Fibroblast of lung (primary cell): Measurements from ENCODE around the gene PFKFB4. TPM values are rescaled to one million over a fixed set of nuclear protein-coding genes. Genes with fewer than 3 reads are reported as not detected.
"Not testable (repeated sequence)": the region's sequence is repeated elsewhere in the genome, so short reads cannot be mapped to it uniquely, and the experiment has no call there.

Experiments used
- DNase-seq, 2 donors: peaks; one replicate each; pipeline versions ENCODE4 v3.0.0 to v3.0.0-alpha.2; 2010; ENCODE audit warnings: low read depth in 2 of 2
- H2AFZ ChIP-seq: 2 replicates; pipeline ENCODE4 v1.5.1; 2012; ENCODE audit warnings: low read length, control low read depth, inconsistent platforms
- H3K27ac ChIP-seq: 2 replicates; pipeline ENCODE4 v1.5.1; 2011; ENCODE audit warnings: low read length, control low read depth; ENCODE audit not compliant: insufficient read depth
- H3K27me3 ChIP-seq: 2 replicates; pipeline ENCODE4 v1.5.1; 2011; ENCODE audit warnings: mild to moderate bottlenecking, low read length; ENCODE audit not compliant: control insufficient read depth, insufficient read depth
- H3K36me3 ChIP-seq: 2 replicates; pipeline ENCODE4 v1.5.1; 2011; ENCODE audit warnings: low read length; ENCODE audit not compliant: control insufficient read depth, insufficient read depth
- H3K4me1 ChIP-seq: 2 replicates; pipeline ENCODE4 v1.5.1; 2011; ENCODE audit warnings: low read length; ENCODE audit not compliant: control insufficient read depth, insufficient read depth; ENCODE audit errors: extremely low read depth
- H3K4me2 ChIP-seq: 2 replicates; pipeline ENCODE4 v1.5.1; 2011; ENCODE audit warnings: low read length, control low read depth; ENCODE audit not compliant: insufficient read depth; ENCODE audit errors: extremely low read depth
- H3K4me3 ChIP-seq, 4 experiments: fragments of 200-600 bp in 1 of 4; sonication (generic) in 1 of 4; replicated peaks in 1 of 4; 2 replicates each; pipeline ENCODE4 v1.5.1; 2011 to 2016; ENCODE audit warnings: low read length in 4 of 4, low read depth in 3 of 4, mild to moderate bottlenecking in 3 of 4, control low read depth in 2 of 4, inconsistent platforms in 1 of 4, mixed read lengths in 1 of 4; ENCODE audit not compliant: insufficient read depth in 1 of 4; ENCODE audit errors: control extremely low read depth in 1 of 4
- H3K79me2 ChIP-seq: 2 replicates; pipeline ENCODE4 v1.5.1; 2012; ENCODE audit warnings: mild to moderate bottlenecking, low read length, inconsistent platforms; ENCODE audit not compliant: control insufficient read depth, insufficient read depth
- H3K9ac ChIP-seq: 2 replicates; pipeline ENCODE4 v1.5.1; 2011; ENCODE audit warnings: mild to moderate bottlenecking, low read length, control low read depth; ENCODE audit not compliant: insufficient read depth
- H3K9me3 ChIP-seq: 2 replicates; pipeline ENCODE4 v1.5.1; 2012; ENCODE audit warnings: low read depth, low read length; ENCODE audit not compliant: control insufficient read depth, insufficient read depth
- H4K20me1 ChIP-seq: 2 replicates; pipeline ENCODE4 v1.5.1; 2011; ENCODE audit warnings: low read length; ENCODE audit not compliant: control insufficient read depth, insufficient read depth; ENCODE audit errors: extremely low read depth
- EZH2 ChIP-seq: IDR thresholded peaks from 2 replicates; pipeline ENCODE4 v1.5.1; 2012; ENCODE audit warnings: low read length, control low read depth, mild to moderate bottlenecking; ENCODE audit errors: missing control alignments
- polyA plus RNA-seq, 2 donors: library from polyadenylated mRNA; depleted of rRNA in 1 of 2; stranded (reverse) in 1 of 2; unstranded in 1 of 2; fragments of >200 nt; gene quantifications; 2 replicates each; pipeline ENCODE4 v1.2.1, GENCODE V29; 2011 to 2012; ENCODE audit warnings: missing spikeins in 1 of 2
- total RNA-seq: library from RNA; depleted of rRNA; stranded (reverse); fragments of >200 nt; gene quantifications from 2 replicates; pipeline ENCODE4 v1.2.1, GENCODE V29; 2014
- TF ChIP-seq, protein P1 (sequence below), 2 donors: IDR thresholded peaks in 1 of 2; conservative IDR thresholded peaks in 1 of 2; 1 replicate in 1 of 2; 2 replicates in 1 of 2; pipeline ENCODE4 v1.5.1; 2011 to 2012; ENCODE audit warnings: low read length in 2 of 2, control low read depth in 1 of 2, inconsistent platforms in 1 of 2, low read depth in 1 of 2, mild to moderate bottlenecking in 1 of 2

Gene PFKFB4
- total and polyA plus RNA-seq, 2 donors (not counting 1 experiment from before 2014, with no cell fraction given): 9.3 to 12.2 TPM

- no peak overlapping the region for H3K27ac ChIP-seq
- peaks cover 8% of the 10 kb centered on the region for H3K4me1 ChIP-seq
- H3K36me3 ChIP-seq: peaks cover under 1% of the 10 kb centered on the region
- H2AFZ ChIP-seq: no peak overlapping the region
- H3K9me3 ChIP-seq: no peaks in the 10 kb centered on the region
- no peak overlapping the region for H3K4me3 ChIP-seq
- no peak overlapping the region for H3K9ac ChIP-seq
- H3K27me3 ChIP-seq: no peaks in the 10 kb centered on the region
- H4K20me1 ChIP-seq: no peaks in the 10 kb centered on the region
- no peak overlapping the region for H3K4me2 ChIP-seq
- TF ChIP-seq, protein P1, sequence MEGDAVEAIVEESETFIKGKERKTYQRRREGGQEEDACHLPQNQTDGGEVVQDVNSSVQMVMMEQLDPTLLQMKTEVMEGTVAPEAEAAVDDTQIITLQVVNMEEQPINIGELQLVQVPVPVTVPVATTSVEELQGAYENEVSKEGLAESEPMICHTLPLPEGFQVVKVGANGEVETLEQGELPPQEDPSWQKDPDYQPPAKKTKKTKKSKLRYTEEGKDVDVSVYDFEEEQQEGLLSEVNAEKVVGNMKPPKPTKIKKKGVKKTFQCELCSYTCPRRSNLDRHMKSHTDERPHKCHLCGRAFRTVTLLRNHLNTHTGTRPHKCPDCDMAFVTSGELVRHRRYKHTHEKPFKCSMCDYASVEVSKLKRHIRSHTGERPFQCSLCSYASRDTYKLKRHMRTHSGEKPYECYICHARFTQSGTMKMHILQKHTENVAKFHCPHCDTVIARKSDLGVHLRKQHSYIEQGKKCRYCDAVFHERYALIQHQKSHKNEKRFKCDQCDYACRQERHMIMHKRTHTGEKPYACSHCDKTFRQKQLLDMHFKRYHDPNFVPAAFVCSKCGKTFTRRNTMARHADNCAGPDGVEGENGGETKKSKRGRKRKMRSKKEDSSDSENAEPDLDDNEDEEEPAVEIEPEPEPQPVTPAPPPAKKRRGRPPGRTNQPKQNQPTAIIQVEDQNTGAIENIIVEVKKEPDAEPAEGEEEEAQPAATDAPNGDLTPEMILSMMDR (conservative IDR thresholded peaks at IDR 0.05 in 1 of 2, IDR thresholded peaks at IDR 0.05 in 1 of 2; ENCODE audit: low read depth in 1 of 2, low read length in 2 of 2): no peak
- no peak for TF ChIP-seq EZH2
- H3K79me2 ChIP-seq: no peaks in the 10 kb centered on the region
- no peak for DNase-seq
Measured at GRCh38 chr3:48553886-48554845, 2.4 kb downstream of the PFKFB4 start.

DNA sequence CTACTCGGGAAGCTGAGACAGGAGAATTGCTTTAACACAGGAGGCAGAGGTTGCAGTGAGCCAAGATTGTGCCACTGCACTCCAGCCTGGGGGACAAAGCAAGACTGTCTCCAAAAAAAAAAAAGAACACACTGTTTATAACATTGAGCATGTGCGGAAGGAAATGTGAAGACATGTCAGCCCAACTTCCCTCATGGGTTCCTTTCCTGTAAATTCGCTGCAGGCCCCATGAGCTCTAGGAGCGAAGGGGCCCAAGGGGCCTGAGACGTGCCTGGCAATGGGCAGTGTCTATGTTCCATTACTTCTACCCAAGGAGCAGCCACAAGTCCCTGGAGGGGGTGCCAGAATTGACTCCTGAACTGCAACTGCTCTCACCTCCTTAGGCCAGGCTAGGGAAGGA is 3.2 kb downstream of the PFKFB4 start:
- Histone ChIP-seq H3K79me2 (no peaks in the 10 kb centered on the region), H4K20me1 (no peaks in the 10 kb centered on the region), H3K9ac (no peak overlapping the region), H3K27ac (no peak overlapping the region), H3K9me3 (no peaks in the 10 kb centered on the region), H3K36me3 (peaks cover 2% of the 10 kb centered on the region), H3K4me1 (peaks cover 7% of the 10 kb centered on the region), H2AFZ (no peak overlapping the region), H3K4me3 (no peak overlapping the region), H3K4me2 (no peak overlapping the region), H3K27me3 (no peaks in the 10 kb centered on the region)
- no peak for DNase-seq
- TF ChIP-seq, protein P1 (conservative IDR thresholded peaks at IDR 0.05 in 1 of 2, IDR thresholded peaks at IDR 0.05 in 1 of 2; ENCODE audit: low read depth in 1 of 2, low read length in 2 of 2): no peak
- no peak for TF ChIP-seq EZH2

GRCh38 chr3:48552111-48552951 is 4.3 kb downstream of the PFKFB4 start:
- Histone ChIP-seq H2AFZ (no peak overlapping the region), H3K4me2 (no peak overlapping the region), H3K79me2 (no peaks in the 10 kb centered on the region), H3K27me3 (no peaks in the 10 kb centered on the region), H3K4me1 (peaks cover 3% of the 10 kb centered on the region), H3K9me3 (no peaks in the 10 kb centered on the region), H3K27ac (no peak overlapping the region), H4K20me1 (no peaks in the 10 kb centered on the region), H3K36me3 (peaks cover 2% of the 10 kb centered on the region), H3K4me3 (no peak overlapping the region), H3K9ac (no peak overlapping the region)
- DNase-seq: no peak
- TF ChIP-seq, protein P1 (conservative IDR thresholded peaks at IDR 0.05 in 1 of 2, IDR thresholded peaks at IDR 0.05 in 1 of 2; ENCODE audit: low read depth in 1 of 2, low read length in 2 of 2): no peak
- no peak for TF ChIP-seq EZH2

GRCh38 chr3:48551651-48552050 is 5.0 kb downstream of the PFKFB4 start:
- not testable (repeated sequence) for H2AFZ ChIP-seq, H3K27me3 ChIP-seq, H3K4me3 ChIP-seq, H3K4me2 ChIP-seq, H3K4me1 ChIP-seq, H3K9me3 ChIP-seq, H3K9ac ChIP-seq, H3K79me2 ChIP-seq, H3K36me3 ChIP-seq, DNase-seq, H4K20me1 ChIP-seq, H3K27ac ChIP-seq
